ENCODE measurements around the gene APOM. TPM values are rescaled to one million over a fixed set of nuclear protein-coding genes. Genes with fewer than 3 reads are reported as not detected.

The APOM gene
- total RNA-seq, 1 donor from 2014 or later: 0.53 TPM

DNA sequence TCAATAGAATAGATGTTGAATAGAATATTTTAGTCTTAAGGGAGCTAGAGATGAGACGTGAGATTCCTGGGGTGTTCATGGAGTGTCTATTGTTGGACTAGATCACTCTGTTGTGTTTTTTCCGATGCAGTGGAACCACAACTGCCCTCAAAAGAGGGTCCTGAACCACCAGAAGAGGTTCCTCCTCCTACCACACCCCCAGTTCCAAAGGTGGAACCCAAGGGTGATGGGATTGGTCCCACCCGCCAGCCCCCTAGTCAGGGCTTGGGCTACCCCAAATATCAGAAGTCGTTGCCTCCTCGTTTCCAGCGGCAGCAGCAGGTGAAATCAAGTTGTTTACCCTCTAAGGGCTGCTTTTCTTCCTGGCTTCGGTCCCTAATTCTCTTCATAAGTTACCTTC is 26.7 kb upstream of the APOM start:
- no peak for FAIRE-seq
- H3K27me3 ChIP-seq (ENCODE audit: control insufficient read depth, insufficient read depth, low read length): no peaks in the 10 kb centered on the region
- no peak for DNase-seq (ENCODE audit: low read depth)
- no peak overlapping the region for H3K4me3 ChIP-seq (ENCODE audit: low read depth, low read length)
- peaks cover 70% of the 10 kb centered on the region for H3K36me3 ChIP-seq (ENCODE audit: control insufficient read depth, insufficient read depth, low read length)
- TF ChIP-seq, protein P1, sequence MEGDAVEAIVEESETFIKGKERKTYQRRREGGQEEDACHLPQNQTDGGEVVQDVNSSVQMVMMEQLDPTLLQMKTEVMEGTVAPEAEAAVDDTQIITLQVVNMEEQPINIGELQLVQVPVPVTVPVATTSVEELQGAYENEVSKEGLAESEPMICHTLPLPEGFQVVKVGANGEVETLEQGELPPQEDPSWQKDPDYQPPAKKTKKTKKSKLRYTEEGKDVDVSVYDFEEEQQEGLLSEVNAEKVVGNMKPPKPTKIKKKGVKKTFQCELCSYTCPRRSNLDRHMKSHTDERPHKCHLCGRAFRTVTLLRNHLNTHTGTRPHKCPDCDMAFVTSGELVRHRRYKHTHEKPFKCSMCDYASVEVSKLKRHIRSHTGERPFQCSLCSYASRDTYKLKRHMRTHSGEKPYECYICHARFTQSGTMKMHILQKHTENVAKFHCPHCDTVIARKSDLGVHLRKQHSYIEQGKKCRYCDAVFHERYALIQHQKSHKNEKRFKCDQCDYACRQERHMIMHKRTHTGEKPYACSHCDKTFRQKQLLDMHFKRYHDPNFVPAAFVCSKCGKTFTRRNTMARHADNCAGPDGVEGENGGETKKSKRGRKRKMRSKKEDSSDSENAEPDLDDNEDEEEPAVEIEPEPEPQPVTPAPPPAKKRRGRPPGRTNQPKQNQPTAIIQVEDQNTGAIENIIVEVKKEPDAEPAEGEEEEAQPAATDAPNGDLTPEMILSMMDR (IDR thresholded peaks at IDR 0.05; ENCODE audit: insufficient read depth, low read length, severe bottlenecking): no peak

DNA sequence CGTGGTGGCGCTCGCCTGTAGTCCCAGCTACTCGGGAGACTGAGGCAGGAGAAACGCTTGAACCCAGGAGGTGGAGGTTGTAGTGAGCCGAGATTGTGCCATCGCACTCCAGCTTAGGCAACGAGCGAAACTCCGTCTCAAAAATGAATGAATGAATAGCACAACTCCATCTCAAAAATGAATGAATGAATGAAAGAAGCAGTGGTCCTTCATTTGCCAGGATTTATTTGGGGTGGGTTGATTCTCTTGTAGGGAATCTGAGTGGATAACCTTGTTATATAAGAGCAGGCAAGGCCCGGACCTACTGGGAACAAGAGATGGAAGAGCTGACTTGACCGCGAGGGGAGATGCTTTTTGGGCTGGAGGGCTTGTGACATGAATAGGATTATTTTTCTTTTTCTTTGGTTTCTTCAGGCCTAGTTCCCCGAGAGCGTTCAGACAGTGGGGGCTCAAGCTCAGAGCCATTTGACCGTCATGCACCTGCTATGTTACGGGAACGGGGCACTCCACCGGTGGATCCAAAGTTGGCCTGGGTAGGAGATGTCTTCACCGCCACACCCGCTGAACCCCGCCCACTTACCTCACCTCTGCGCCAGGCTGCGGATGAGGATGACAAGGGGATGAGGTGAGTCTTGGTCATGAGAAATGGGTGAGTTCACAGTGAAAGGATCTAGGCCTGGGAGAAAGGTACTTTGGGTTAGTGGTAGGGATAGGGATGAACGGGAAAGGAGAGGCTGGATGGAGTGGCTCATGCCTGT is 25.3 kb upstream of the APOM start:
- H3K36me3 ChIP-seq (ENCODE audit: control insufficient read depth, insufficient read depth, low read length): peaks cover 74% of the 10 kb centered on the region
- TF ChIP-seq, protein P1 (IDR thresholded peaks at IDR 0.05; ENCODE audit: insufficient read depth, low read length, severe bottlenecking): no peak
- no peaks in the 10 kb centered on the region for H3K27me3 ChIP-seq (ENCODE audit: control insufficient read depth, insufficient read depth, low read length)
- no peak for DNase-seq (ENCODE audit: low read depth)
- FAIRE-seq: no peak
- no peak overlapping the region for H3K4me3 ChIP-seq (ENCODE audit: low read depth, low read length)

DNA sequence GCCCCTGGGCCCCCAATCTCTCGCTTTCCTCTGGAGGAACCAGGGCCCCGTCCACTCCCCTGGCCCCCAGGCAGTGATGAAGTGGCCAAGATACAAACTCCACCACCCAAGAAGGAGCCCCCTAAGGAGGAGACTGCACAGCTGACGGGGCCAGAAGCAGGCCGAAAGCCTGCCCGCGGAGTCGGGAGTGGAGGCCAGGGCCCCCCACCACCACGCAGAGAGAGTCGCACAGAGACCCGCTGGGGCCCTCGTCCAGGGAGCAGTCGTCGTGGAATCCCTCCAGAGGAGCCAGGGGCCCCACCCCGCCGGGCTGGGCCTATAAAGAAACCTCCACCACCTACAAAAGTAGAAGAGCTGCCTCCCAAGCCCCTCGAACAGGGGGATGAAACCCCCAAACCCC is 24.5 kb upstream of the APOM start:
- FAIRE-seq (no peak), DNase-seq (ENCODE audit: low read depth) (no peak)
- Histone ChIP-seq H3K27me3 (ENCODE audit: control insufficient read depth, insufficient read depth, low read length) (no peaks in the 10 kb centered on the region), H3K36me3 (ENCODE audit: control insufficient read depth, insufficient read depth, low read length) (peaks cover 73% of the 10 kb centered on the region), H3K4me3 (ENCODE audit: low read depth, low read length) (no peak overlapping the region)
- TF ChIP-seq, protein P1 (IDR thresholded peaks at IDR 0.05; ENCODE audit: insufficient read depth, low read length, severe bottlenecking): no peak

DNA sequence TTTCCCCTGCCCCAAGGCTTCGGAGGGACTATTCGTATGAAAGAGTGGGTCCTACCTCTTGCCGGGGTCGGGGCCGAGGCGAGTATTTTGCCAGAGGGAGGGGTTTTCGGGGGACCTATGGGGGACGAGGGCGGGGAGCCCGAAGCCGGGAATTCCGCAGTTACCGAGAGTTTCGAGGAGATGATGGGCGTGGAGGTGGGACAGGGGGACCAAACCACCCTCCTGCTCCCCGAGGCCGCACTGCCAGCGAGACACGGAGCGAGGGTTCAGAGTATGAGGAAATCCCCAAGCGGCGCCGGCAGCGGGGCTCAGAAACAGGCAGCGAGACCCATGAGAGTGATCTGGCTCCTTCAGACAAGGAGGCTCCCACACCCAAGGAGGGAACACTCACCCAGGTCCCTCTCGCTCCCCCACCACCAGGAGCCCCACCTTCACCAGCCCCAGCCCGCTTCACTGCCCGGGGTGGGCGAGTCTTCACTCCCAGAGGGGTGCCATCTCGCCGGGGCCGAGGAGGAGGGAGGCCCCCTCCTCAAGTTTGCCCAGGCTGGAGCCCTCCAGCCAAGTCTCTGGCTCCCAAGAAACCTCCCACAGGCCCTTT is 23.9 kb upstream of the APOM start:
- TF ChIP-seq, protein P1 (IDR thresholded peaks at IDR 0.05; ENCODE audit: insufficient read depth, low read length, severe bottlenecking): no peak
- peaks cover 73% of the 10 kb centered on the region for H3K36me3 ChIP-seq (ENCODE audit: control insufficient read depth, insufficient read depth, low read length)
- no peaks in the 10 kb centered on the region for H3K27me3 ChIP-seq (ENCODE audit: control insufficient read depth, insufficient read depth, low read length)
- FAIRE-seq (no peak), DNase-seq (ENCODE audit: low read depth) (no peak)
- H3K4me3 ChIP-seq (ENCODE audit: low read depth, low read length): no peak overlapping the region

DNA sequence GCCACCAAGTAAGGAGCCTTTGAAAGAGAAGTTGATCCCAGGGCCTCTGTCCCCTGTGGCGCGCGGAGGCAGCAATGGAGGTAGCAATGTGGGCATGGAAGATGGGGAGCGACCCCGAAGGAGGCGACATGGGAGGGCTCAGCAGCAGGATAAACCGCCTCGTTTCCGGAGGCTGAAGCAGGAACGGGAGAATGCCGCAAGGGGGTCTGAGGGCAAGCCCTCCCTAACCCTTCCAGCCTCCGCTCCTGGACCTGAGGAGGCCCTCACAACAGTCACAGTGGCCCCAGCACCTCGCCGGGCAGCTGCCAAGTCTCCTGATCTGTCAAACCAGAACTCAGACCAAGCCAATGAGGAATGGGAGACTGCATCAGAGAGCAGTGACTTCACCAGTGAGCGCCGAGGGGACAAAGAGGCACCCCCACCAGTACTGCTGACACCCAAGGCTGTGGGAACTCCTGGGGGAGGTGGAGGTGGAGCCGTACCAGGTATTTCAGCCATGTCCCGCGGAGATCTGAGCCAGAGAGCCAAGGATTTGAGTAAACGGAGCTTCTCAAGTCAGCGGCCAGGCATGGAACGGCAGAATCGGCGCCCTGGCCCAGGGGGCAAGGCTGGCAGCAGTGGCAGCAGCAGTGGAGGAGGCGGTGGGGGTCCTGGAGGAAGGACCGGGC is 23.3 kb upstream of the APOM start:
- TF ChIP-seq, protein P1 (IDR thresholded peaks at IDR 0.05; ENCODE audit: insufficient read depth, low read length, severe bottlenecking): no peak
- no peak for FAIRE-seq

More for the DNA sequence above, 23.3 kb upstream of the APOM start:
- DNase-seq (ENCODE audit: low read depth): no peak
- no peaks in the 10 kb centered on the region for H3K27me3 ChIP-seq (ENCODE audit: control insufficient read depth, insufficient read depth, low read length)
- H3K4me3 ChIP-seq (ENCODE audit: low read depth, low read length): no peak overlapping the region
- H3K36me3 ChIP-seq (ENCODE audit: control insufficient read depth, insufficient read depth, low read length): peaks cover 73% of the 10 kb centered on the region
